GM19035 (cell line): ENCODE measurements around the gene C5orf15.

Experiments
- ATAC-seq: cut with Tn5 transposase; IDR thresholded peaks from one replicate; pipeline ENCODE4 v1.9.1; 2021; ENCODE audit not compliant: unreplicated experiment

C5orf15 gene

DNA sequence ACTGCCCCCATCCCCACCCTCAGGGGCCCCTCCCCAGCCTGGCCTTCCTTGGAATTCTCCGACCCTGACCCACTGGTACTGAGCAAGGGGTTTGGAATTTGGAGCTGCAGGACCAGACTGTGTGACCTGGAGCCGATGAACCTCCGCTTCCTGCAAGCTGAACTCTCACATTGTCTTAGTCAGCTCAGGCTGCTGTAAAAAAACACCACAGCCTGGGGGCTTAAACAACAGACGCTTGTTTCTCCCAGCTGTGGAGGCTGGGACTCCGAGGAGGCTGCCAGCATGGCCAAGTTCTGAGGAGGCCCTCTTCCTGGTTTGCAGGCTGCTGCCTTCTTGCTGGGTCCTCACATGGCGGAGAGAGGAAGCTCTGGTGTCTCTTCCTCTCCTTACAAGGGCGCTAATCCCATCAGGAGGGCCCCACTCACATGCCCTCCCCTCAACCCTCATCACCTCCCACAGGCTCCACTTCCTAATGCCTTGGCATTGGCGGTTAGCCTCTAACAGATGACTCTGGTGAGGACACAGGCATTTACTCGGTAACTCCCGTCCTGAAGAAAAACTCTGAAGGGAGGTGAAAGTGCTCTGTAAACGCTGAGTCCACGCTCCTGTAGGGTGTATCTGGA is 42.4 kb downstream of the C5orf15 start:
- ATAC-seq, result no peak

DNA sequence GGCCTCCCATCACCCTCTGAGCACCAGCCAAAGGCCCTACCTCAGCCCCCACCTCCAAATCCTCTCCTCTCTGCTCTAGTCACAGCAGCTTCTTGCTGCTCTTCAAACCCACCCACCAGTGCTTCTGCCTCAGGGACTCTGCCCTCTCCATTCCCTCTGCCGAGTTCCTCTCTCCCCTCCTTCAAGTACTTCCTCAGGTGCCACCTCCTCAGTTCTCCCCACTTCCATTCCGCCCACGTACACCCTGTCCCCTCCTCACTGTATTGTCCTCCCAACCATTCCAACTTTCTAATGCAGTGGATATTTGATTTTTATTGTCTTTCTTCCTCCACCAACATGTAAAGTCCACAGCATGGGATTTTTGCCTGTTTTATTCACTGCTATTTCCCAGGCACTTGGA is 43.2 kb downstream of the C5orf15 start:
- ATAC-seq, result no peak

DNA sequence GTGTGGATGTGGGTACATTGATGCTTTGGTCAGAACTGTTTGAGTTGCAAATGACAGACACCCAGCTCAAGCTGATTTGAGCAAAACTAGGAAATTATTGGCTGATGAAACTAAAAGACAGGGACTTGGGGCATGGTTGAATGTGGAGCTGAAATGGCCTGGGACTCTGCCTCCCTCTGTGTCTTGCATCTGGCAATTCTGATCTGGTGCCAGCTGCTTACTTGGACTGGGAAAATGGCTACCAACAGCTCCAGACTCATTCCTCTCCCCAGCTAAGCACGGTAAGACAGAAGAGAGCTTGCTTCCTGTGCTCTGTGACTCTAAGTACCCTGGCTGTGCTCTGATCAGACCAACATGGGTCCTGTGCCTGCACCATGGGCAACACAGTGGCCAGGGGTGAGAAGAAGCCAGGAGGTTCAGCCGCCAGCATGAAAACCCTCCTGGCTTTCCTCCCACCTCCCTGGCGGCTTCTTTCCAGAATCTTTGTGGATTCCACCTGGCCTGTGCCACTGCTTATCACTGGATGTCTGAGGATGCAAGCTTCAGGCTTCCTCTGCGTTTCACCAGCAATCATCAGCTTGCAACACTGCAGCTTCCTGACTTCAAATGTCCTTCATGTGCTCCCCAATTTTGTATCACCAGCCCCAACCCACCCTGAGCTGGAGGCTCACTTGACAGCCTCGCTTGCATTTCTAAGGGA is 44.1 kb downstream of the C5orf15 start:
- ATAC-seq, result no peak

DNA sequence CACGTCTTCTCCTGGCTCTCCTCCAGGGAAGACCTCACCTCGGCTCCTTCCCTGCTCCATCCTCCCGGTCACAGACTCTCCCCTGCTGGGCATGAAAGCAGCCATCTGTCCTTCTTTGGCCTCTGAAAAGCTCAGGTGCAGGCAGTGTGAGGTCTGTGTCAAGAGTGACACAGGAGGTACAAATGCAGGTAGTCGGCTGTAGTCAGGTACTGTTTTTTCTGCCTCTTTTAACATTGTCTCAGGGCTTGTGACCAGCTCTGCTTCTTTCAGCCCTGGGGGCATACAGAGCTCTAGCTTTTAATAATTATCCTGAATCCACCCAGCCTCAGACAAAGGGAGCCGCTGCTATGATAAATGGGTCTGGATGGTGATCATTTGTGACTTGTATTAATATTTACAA is 46.4 kb downstream of the C5orf15 start:
- no peak for ATAC-seq

DNA sequence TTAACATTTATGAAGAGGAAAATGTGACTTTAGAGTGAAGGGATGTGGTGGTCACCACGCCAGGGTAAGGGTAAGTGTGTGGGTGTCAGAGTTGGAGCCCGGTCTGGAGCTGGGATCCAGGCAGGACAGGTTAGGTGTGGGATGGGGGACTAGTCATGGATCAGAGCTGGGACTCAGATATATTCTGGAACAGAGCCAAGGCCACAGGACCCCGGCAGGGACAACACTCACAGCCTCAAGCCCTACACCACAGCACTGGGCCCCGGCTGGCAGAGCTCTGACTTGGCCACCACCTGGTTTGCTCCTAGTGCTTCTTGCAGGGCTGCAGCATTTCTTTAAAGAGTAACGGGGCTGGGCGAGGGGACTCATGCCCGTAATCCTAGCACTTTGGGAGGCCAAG is 47.4 kb downstream of the C5orf15 start:
- no peak for ATAC-seq

DNA sequence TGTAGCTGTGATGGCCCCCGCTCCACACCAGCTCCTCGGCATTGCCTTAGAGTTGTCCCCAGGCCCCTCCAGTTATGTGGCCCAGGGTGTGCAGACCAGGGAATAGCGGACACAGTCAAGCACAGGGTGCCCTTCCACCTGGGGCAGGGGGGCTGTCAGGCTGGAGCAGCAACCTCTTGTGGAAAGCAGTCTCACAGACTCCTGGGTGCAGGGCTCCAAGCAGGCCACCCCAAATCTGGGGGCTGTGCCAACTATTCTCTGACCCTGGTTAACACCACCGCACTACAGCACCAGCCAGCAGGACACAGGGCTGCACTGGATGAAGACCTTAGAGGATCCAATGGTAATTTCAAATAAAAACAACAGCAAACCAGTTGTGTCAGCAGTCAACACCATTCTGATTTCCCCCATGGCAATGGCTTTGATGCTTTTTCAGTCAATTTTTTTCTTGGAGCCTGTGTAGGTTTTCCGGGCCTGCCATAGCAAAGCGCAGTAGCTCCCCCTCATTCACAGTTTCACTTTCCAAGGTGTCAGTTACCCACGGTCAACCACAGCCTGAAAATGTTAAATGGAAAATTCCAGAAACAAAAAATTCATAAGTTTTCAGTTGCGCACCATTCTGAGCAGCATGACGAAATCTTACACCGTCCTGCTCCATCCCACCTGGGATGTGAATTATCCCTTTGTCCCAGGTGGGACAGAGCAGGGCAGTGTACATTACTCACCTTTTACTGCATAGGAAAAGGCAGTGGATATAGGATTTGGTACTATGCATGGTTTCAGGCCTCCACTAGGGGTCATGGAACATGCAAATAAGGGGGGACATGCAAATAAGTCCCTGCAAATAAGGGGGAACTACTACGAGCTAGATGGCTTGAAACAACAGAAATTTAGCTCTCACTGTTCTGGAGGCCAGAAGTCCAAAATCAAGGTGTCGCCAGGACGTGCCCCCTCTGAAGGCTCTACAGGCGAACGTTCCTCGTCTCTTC is 49.0 kb downstream of the C5orf15 start:
- no peak for ATAC-seq

DNA sequence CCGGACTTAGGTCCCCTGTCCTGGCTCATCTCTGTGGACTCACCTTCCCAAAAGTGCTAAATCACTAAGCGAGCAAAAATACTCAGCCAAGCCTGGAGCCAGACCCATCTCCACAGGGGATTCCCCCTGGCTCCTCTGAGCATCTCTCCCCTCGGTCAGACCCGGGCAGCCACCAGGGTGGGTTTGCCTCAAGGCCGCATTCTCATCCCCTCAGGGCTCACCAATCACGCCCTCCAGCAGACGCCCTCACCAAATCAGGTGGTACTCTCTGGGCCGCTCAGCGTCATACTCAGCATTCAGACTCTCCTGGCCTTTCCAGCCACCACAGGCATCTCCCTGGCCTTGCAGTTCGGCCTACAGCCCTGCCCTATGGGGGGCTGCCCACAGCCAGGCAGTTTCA is 49.7 kb downstream of the C5orf15 start:
- no peak for ATAC-seq

DNA sequence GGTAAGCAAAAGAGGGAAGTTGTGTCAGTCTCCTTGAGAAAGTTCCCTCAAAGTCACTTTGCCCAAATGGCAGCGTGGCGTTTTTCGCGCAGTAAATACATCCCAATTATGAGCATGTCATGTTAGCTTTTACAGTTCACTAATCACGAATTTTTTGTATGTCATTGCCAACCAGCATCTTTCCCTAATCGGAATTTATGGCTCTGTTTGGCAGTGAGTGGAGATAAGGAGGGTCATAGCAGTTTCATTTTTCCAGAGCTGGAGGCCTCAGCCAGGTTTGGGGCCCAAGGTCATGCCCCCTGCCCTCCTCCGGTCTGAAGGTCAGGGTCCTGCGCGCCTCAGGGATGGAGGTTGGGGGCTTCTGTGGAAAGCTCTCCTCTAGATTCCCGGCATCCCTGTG is 50.1 kb downstream of the C5orf15 start:
- ATAC-seq, result no peak

DNA sequence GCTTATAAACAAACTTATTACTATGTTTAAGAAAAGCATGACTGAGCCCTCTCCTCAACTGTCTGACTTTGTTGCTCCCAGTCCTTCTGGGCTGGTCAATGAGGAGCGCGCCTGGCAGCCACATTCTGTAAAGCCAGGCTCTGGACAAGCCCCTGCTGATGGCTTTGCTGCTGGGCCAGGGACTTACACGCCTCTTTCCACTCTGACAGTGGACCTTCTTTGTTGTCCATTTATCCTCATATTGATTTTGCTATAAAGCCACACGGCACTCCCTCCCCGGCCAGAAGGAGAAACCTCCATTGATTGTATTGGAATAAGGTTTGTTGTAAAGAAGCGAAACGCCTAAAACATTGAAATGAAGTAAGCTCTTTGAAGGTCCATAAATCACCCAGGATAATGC is 50.6 kb downstream of the C5orf15 start:
- no peak for ATAC-seq

DNA sequence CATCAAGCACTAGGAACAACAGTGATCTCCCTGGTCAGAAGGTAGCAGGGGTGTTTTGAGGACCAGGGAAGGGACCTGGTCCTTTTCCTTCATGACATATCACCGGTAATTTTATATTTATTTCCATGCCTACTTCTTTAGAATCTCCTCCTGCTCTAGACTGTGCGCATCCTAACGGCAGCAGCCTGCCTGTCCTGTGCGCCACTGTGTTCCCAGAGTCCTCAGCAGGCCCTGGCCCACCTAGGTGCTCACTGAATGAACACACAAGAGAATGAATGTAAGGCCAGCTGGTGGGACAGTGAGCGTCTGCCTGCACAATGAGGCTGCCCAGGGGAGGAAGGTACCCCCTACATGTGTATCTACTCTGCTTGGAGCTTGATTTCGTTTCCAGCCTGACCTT is 51.5 kb downstream of the C5orf15 start:
- ATAC-seq, result no peak

DNA sequence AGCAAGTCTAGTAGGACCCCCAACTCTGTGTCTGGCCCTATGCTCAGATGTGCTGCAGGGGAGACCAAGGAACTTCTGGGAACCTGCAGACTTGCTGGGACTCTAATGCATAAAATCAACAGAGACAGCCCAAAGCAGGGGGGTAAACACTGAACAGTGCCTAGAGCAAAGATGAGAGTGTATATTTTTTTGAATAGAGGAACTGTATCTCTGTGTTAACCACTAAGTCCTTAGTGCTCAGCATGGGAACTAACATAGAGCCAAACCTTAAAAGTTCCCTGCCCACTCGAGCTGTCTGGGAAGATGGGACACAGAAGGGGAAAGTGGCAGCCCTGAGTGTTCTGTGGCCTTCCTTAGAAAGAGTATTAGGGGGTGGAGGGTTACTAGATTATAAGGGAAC is 51.9 kb downstream of the C5orf15 start:
- no peak for ATAC-seq

DNA sequence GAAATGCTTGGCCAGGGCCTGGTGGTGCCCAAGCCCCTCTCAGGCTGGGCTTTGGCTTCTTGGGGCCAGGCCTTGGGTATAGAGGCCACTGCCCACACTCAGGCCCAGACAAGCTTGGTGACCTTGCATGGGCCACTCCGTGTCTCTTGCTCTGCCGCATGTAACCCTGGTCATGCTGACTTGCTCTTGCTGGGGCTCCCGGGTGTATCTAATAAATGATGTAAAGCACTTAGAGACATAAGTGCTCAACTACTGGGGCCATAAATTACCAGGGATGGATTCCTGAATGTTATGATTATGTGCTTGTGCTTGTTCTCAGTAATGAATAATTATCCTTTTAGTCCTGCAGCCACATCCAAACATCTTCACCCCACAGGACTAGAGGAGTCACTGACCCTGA is 54.0 kb downstream of the C5orf15 start:
- no peak for ATAC-seq

DNA sequence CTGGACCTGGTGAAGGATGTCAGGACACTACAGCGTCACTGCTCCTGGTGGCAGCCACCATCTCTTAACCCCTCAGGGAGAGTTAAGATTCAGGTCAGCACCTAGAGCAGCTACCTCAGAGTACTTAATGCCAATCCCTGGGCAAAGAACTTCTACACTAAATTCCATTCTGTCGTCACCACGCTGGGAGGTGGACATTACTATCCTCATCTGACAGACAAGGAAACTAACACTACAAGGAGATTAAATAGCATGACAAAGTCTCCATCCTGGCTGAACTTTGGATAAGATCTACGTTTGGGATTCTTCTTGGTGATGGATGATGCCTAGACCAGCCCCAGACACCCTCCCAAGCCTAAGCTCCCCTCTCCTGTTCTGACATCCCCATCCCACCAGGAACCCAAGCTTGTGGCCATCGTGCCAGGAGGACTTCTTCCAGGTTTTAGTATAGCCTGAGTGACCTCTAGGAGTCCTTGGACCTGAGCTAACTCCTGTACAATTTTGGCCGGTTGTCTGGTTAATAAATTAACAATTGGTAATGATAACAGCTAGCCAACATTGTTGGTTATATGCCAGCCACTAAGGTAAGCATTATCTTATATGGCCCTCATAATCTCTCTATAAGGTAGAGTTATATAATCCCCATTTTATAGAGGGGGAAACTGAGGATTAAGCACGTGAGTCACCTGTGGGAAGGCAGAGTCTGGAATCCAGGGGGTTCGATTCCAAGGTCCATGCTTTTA is 54.8 kb downstream of the C5orf15 start:
- ATAC-seq, result no peak

DNA sequence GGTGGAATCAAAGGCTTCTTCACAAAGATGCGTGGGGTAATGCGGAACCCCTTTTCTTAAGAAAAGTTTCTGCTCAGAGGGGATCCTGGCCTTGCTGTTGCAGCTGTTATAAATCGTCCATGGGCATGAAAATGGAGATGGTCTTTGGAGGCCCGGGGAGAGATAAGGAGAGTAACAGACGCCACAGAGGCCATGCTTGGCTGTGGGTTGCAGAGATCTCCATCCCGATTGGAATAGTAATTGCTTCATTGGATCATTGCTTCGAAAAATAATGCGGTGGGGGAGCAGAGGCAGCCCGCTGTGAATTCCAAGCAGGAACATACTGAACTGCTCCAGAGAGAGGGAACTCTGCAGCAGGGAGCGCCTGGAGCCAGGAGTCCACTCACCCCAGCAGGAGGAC is 55.5 kb downstream of the C5orf15 start:
- ATAC-seq, result no peak

DNA sequence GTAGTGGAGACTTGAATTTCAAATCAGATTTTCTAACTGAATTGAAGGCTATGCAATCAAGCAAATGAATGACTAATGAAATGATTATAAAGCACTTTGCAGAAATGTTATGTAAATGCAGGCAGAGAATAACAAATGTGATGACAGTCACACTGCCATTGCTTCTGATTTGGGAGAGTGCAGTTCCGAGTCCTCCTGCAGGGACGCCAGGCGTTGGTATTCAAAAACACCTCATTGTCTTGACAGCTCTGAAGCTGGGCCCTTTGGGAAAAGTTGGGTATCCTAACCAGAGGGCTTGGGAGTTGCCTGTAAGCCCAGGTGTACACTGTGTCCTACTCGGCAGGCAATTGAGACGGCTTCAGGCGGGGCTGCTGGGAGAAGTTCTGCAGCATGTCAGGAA is 57.9 kb downstream of the C5orf15 start:
- no peak for ATAC-seq

DNA sequence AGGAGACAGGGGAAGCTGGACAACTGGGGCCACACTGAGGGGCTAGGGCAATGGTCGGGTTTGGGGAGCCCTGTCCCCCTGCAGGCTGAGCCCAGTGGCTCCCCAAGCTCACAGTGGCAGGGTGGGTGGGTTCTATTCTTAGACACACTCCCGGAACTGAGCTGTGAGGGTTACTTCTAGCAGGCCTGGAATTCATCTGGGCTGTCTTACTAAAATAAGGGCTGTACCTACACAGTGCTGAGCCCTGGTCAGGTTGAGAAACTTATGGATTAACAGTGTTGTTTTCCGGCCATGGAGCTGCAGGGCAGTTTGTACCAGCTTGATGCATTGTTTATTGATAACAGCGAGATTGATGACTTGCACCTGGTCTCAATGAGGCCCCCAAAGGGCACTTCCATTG is 58.8 kb downstream of the C5orf15 start:
- ATAC-seq, result no peak

DNA sequence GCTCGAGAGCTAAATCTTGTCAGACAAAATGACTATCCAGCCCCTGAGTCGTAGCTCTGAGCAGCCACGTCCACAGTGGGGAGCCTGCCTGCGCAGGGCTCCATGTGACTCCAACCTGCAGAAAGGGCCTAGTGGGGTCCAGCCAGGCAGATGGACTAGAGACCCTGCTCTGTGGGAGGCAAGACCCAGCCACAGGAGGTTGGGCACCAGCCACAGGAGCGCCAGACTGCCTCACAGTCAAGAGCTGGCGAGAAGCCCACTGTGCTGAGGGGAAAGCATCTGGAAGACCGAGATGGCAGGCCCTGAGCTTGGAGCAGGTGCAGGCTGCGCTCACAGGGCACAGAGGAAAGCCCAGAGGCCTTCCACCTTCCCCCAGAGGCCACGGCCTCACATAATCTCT is 61.4 kb downstream of the C5orf15 start:
- no peak for ATAC-seq

DNA sequence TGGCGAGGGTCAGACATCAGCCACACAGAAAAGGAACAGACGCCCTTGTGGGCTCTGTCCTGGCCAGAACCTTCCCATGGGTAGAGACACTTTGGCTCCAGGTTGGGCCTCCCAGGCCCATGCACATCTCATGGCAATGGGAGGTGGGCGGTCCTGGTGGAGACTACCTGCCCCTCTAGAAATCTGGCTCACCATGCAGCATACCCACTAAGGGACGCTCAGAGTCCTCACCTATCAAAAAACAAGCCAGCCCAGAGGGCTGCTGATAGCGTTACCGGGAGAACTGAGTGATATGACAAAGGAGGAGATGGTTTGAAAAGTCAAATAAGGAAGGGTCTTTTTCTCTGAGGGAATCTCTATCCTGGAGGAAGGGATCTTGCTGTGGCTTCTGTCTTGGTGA is 62.1 kb downstream of the C5orf15 start:
- ATAC-seq, result no peak
